ENCODE results near the gene POLR3K. TPM values are rescaled to one million over a fixed set of nuclear protein-coding genes. Genes with fewer than 3 reads are reported as not detected.

POLR3K gene
- total RNA-seq, 1 donor from 2014 or later, result 12.8 TPM

- no peak overlapping the region for H3K4me3 ChIP-seq
- no peak for DNase-seq (ENCODE audit: extremely low spot score in 2 of 2)
- TF ChIP-seq POLR2A (IDR thresholded peaks at IDR 0.05) (no peak), CTCF (IDR thresholded peaks at IDR 0.05) (no peak), POLR2AphosphoS5 (IDR thresholded peaks at IDR 0.05; ENCODE audit: insufficient read depth in 1 of 2, low read depth in 1 of 2) (no peak)
- H3K4me1 ChIP-seq, result peaks cover 29% of the 10 kb centered on the region
- peaks cover 0 to 14% of the 10 kb centered on the region in 2 donors for H3K36me3 ChIP-seq
- no peaks in the 10 kb centered on the region for H3K9me3 ChIP-seq
- no peaks in the 10 kb centered on the region for H3K27me3 ChIP-seq
- intact Hi-C loops (cut with DNase I), result loop anchor here (2.0 kb wide), 1 partner anchor 33 kb away; no protein-coding TSS in a partner anchor
- no peak overlapping the region for H3K27ac ChIP-seq
Measured at GRCh38 chr16:97822-98221, 44.4 kb upstream of the POLR3K start.

GRCh38 chr16:96935-97381 lies 43.5 kb upstream of the POLR3K start:
- Histone ChIP-seq H3K27me3 (no peaks in the 10 kb centered on the region), H3K36me3 (peaks cover 0 to 20% of the 10 kb centered on the region in 2 donors), H3K9me3 (no peaks in the 10 kb centered on the region), H3K27ac (no peak overlapping the region), H3K4me3 (no peak overlapping the region), H3K4me1 (peaks cover 21% of the 10 kb centered on the region)
- TF ChIP-seq POLR2AphosphoS5 (IDR thresholded peaks at IDR 0.05; ENCODE audit: insufficient read depth in 1 of 2, low read depth in 1 of 2) (peak; percentile 75 to 76), CTCF (IDR thresholded peaks at IDR 0.05) (peak; percentile 94 to 99 (median 99)), POLR2A (IDR thresholded peaks at IDR 0.05) (no peak)
- DNase-seq (ENCODE audit: extremely low spot score in 2 of 2), result no peak
- intact Hi-C loops (cut with DNase I), result loop anchor here (2.0 kb wide), 1 partner anchor 32 kb away; no protein-coding TSS in a partner anchor

- peaks cover 0 to 28% of the 10 kb centered on the region in 2 donors for H3K36me3 ChIP-seq
- no peaks in the 10 kb centered on the region for H3K9me3 ChIP-seq
- no peak for DNase-seq (ENCODE audit: extremely low spot score in 2 of 2)
- intact Hi-C loops (cut with DNase I), result no loop called here
- H3K27me3 ChIP-seq, result no peaks in the 10 kb centered on the region
- no peak overlapping the region for H3K27ac ChIP-seq
- TF ChIP-seq CTCF (IDR thresholded peaks at IDR 0.05), result no peak
- TF ChIP-seq POLR2A (IDR thresholded peaks at IDR 0.05), result no peak
- no peak for TF ChIP-seq POLR2AphosphoS5 (IDR thresholded peaks at IDR 0.05; ENCODE audit: insufficient read depth in 1 of 2, low read depth in 1 of 2)
- peaks cover 28% of the 10 kb centered on the region for H3K4me1 ChIP-seq
- no peak overlapping the region for H3K4me3 ChIP-seq
Measured at GRCh38 chr16:94918-95265, 41.5 kb upstream of the POLR3K start.

GRCh38 chr16:92431-93339 lies 39.3 kb upstream of the POLR3K start:
- no peak for DNase-seq (ENCODE audit: extremely low spot score in 2 of 2)
- Histone ChIP-seq H3K27ac (no peak overlapping the region), H3K27me3 (no peaks in the 10 kb centered on the region), H3K9me3 (no peaks in the 10 kb centered on the region), H3K36me3 (peaks cover 0 to 38% of the 10 kb centered on the region in 2 donors), H3K4me1 (peaks cover 23% of the 10 kb centered on the region), H3K4me3 (no peak overlapping the region)
- TF ChIP-seq CTCF (IDR thresholded peaks at IDR 0.05) (no peak), POLR2AphosphoS5 (IDR thresholded peaks at IDR 0.05; ENCODE audit: insufficient read depth in 1 of 2, low read depth in 1 of 2) (no peak), POLR2A (IDR thresholded peaks at IDR 0.05) (no peak)
- intact Hi-C loops (cut with DNase I), result no loop called here

GRCh38 chr16:91484-91883 lies 38.1 kb upstream of the POLR3K start:
- Histone ChIP-seq H3K36me3 (peaks cover 0 to 45% of the 10 kb centered on the region in 2 donors), H3K27me3 (no peaks in the 10 kb centered on the region), H3K4me1 (peaks cover 12% of the 10 kb centered on the region), H3K9me3 (no peaks in the 10 kb centered on the region), H3K27ac (no peak overlapping the region), H3K4me3 (no peak overlapping the region)
- no peak for TF ChIP-seq POLR2AphosphoS5 (IDR thresholded peaks at IDR 0.05; ENCODE audit: insufficient read depth in 1 of 2, low read depth in 1 of 2)
- no peak for DNase-seq (ENCODE audit: extremely low spot score in 2 of 2)
- intact Hi-C loops (cut with DNase I), result no loop called here

Measured in vagina (tissue), 2 donors.